ENCODE data around the gene DIS3L2.

Gene DIS3L2

GRCh38 chr2:232338759-232339106 lies 377.2 kb downstream of the DIS3L2 start:
- no peak for DNase-seq

- no peak for DNase-seq
Observed at GRCh38 chr2:232339121-232340081, 377.9 kb downstream of the DIS3L2 start.

- no peak for DNase-seq
Observed at GRCh38 chr2:232340171-232340935, 378.8 kb downstream of the DIS3L2 start.

- DNase-seq = no peak
Observed at GRCh38 chr2:232341061-232341738, 379.7 kb downstream of the DIS3L2 start.

GRCh38 chr2:232341739-232342126 lies 380.2 kb downstream of the DIS3L2 start:
- DNase-seq = no peak

GRCh38 chr2:232342635-232343565 lies 381.4 kb downstream of the DIS3L2 start:
- no peak for DNase-seq

- no peak for DNase-seq
Observed at GRCh38 chr2:232343821-232344220, 382.3 kb downstream of the DIS3L2 start.

GRCh38 chr2:232345251-232345650 lies 383.7 kb downstream of the DIS3L2 start:
- DNase-seq = no peak

GRCh38 chr2:232347369-232347768 lies 385.9 kb downstream of the DIS3L2 start:
- no peak for DNase-seq

GRCh38 chr2:232348936-232349335 lies 387.4 kb downstream of the DIS3L2 start:
- DNase-seq = no peak

GRCh38 chr2:232349546-232349945 lies 388.0 kb downstream of the DIS3L2 start:
- no peak for DNase-seq

GRCh38 chr2:232349946-232350635 lies 388.6 kb downstream of the DIS3L2 start:
- DNase-seq = no peak

GRCh38 chr2:232350804-232351685 lies 389.5 kb downstream of the DIS3L2 start:
- DNase-seq = no peak

- no peak for DNase-seq
Observed at GRCh38 chr2:232351686-232352510, 390.4 kb downstream of the DIS3L2 start.

- no peak for DNase-seq
Observed at GRCh38 chr2:232352511-232353091, 391.1 kb downstream of the DIS3L2 start.

GRCh38 chr2:232353096-232353495 lies 391.6 kb downstream of the DIS3L2 start:
- no peak for DNase-seq

GRCh38 chr2:232353660-232354059 lies 392.1 kb downstream of the DIS3L2 start:
- no peak for DNase-seq

- no peak for DNase-seq
Observed at GRCh38 chr2:232354069-232354468, 392.6 kb downstream of the DIS3L2 start.

- no peak for DNase-seq
Observed at GRCh38 chr2:232361646-232362045, 400.1 kb downstream of the DIS3L2 start.
